22Rv1 (cell line): ENCODE measurements around the gene BLCAP.
"Not testable (repeated sequence)": the region's sequence is repeated elsewhere in the genome, so short reads cannot be mapped to it uniquely, and the experiment has no call there.

Source experiments
- H3K27ac ChIP-seq: fragments of 450-650 bp; 2 replicates; pipeline ENCODE4 v1.5.1; 2017
- CTCF ChIP-seq: fragments of 450-650 bp; IDR thresholded peaks from 2 replicates; pipeline ENCODE4 v1.5.1; 2017; ENCODE audit warnings: mild to moderate bottlenecking
- ZFX ChIP-seq: fragments of 450-650 bp; IDR thresholded peaks from 2 replicates; pipeline ENCODE4 v1.6.1; 2017; ENCODE audit warnings: antibody characterized with exemption, borderline replicate concordance

BLCAP gene

GRCh38 chr20:37477041-37477440, 50.6 kb downstream of the BLCAP start:
- TF ChIP-seq ZFX (no peak), CTCF (no peak)
- no peak overlapping the region for H3K27ac ChIP-seq

GRCh38 chr20:37475252-37475651, 52.4 kb downstream of the BLCAP start:
- H3K27ac ChIP-seq: no peak overlapping the region
- no peak for TF ChIP-seq ZFX
- TF ChIP-seq CTCF: no peak

- no peak overlapping the region for H3K27ac ChIP-seq
- no peak for TF ChIP-seq CTCF
- TF ChIP-seq ZFX: no peak
Observed at GRCh38 chr20:37474386-37474785, 53.3 kb downstream of the BLCAP start.

GRCh38 chr20:37473249-37474000, 54.3 kb downstream of the BLCAP start:
- TF ChIP-seq ZFX: no peak
- no peak for TF ChIP-seq CTCF
- H3K27ac ChIP-seq: no peak overlapping the region

- not testable (repeated sequence) for H3K27ac ChIP-seq
Observed at GRCh38 chr20:37472435-37472834, 55.2 kb downstream of the BLCAP start.

GRCh38 chr20:37471741-37472235, 55.9 kb downstream of the BLCAP start:
- H3K27ac ChIP-seq: no peak overlapping the region
- TF ChIP-seq CTCF (no peak), ZFX (no peak)

- not testable (repeated sequence) for H3K27ac ChIP-seq
Observed at GRCh38 chr20:37470190-37470589, 57.5 kb downstream of the BLCAP start.

- no peak overlapping the region for H3K27ac ChIP-seq
- TF ChIP-seq CTCF (no peak), ZFX (no peak)
Observed at GRCh38 chr20:37469531-37469930, 58.1 kb downstream of the BLCAP start.
